ENCODE results near the gene RBM25.

- TF ChIP-seq EZH2 (IDR thresholded peaks at IDR 0.05; ENCODE audit: low read depth, unreplicated experiment) = no peak
- TF ChIP-seq CTCF (conservative IDR thresholded peaks at IDR 0.05; ENCODE audit: low read depth in 2 of 2) = no peak
- no peak for TF ChIP-seq JUNB (IDR thresholded peaks at IDR 0.05; ENCODE audit: unreplicated experiment)
Observed at GRCh38 chr14:73153272-73153671, 94.9 kb downstream of the RBM25 start.
